ENCODE measurements around the gene AMD1. TPM values are rescaled to one million over a fixed set of nuclear protein-coding genes. Genes with fewer than 3 reads are reported as not detected.
"Not testable (repeated sequence)": the region's sequence is repeated elsewhere in the genome, so short reads cannot be mapped to it uniquely, and the experiment has no call there.

The AMD1 gene
- total RNA-seq, 1 donor from 2014 or later = 61.7 TPM

DNA sequence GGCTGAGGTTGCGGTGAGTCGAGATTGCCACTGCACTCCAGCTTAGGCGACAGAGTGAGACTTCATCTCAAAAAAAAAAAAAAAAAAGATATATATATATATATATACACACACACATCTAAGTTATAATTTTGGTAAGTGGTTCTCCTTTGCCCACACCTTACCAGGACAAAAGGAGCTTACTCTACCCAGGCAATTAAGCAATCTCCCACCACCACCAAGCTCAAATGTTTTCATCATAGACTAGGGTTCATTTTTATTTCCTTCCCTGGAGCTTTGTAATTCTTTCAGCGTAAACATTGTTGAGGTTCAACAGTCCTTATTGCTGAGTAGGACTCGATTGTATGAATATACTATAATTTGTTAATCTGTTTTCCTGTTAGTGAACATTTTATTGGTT, 23.5 kb downstream of the AMD1 start:
- no peaks in the 10 kb centered on the region for H3K9me3 ChIP-seq
- intact Hi-C loops (cut with DNase I) = no loop called here
- no peaks in the 10 kb centered on the region for H3K4me1 ChIP-seq
- H3K27me3 ChIP-seq = no peaks in the 10 kb centered on the region
- no peak overlapping the region for H3K4me3 ChIP-seq
- DNase-seq (no peak), ATAC-seq (no peak)
- H3K27ac ChIP-seq = no peak overlapping the region
- TF ChIP-seq, protein P1, sequence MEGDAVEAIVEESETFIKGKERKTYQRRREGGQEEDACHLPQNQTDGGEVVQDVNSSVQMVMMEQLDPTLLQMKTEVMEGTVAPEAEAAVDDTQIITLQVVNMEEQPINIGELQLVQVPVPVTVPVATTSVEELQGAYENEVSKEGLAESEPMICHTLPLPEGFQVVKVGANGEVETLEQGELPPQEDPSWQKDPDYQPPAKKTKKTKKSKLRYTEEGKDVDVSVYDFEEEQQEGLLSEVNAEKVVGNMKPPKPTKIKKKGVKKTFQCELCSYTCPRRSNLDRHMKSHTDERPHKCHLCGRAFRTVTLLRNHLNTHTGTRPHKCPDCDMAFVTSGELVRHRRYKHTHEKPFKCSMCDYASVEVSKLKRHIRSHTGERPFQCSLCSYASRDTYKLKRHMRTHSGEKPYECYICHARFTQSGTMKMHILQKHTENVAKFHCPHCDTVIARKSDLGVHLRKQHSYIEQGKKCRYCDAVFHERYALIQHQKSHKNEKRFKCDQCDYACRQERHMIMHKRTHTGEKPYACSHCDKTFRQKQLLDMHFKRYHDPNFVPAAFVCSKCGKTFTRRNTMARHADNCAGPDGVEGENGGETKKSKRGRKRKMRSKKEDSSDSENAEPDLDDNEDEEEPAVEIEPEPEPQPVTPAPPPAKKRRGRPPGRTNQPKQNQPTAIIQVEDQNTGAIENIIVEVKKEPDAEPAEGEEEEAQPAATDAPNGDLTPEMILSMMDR (IDR thresholded peaks at IDR 0.05) = no peak
- H3K36me3 ChIP-seq = peaks cover 50% of the 10 kb centered on the region

DNA sequence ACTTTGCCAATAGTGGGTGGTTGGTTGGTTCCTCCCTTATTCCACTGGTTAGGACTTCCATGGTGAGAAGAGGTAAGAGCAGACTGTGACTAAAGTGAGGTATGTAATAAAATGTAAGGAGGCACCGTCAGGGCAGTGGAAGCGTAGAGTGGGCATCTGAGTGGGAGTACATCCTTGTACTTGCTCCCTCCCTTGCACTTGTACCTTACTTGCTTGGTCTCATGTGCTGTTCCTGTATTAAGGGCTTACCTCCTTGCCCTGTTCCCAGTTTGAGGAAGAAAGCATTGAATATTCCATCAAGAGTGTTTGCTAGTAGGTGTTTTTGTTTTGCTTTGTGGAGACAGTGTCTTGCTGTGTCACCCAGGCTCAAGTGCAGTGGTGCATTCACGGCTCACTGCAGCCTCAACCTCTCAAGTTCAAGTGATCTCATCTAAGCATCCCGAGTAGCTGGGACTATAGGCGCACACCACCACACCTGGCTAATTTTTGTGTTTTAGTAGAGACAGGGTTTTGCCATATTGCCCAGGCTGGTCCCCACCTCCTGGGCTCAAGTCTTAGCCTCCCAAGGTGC, 25.5 kb downstream of the AMD1 start:
- no peak overlapping the region for H3K27ac ChIP-seq
- H3K27me3 ChIP-seq = no peaks in the 10 kb centered on the region
- TF ChIP-seq, protein P1 (IDR thresholded peaks at IDR 0.05) = no peak
- H3K36me3 ChIP-seq = peaks cover 30% of the 10 kb centered on the region
- no peak overlapping the region for H3K4me3 ChIP-seq
- H3K9me3 ChIP-seq = peaks cover 5% of the 10 kb centered on the region
- ATAC-seq (no peak), DNase-seq (no peak)
- intact Hi-C loops (cut with DNase I) = no loop called here
- H3K4me1 ChIP-seq = no peaks in the 10 kb centered on the region

DNA sequence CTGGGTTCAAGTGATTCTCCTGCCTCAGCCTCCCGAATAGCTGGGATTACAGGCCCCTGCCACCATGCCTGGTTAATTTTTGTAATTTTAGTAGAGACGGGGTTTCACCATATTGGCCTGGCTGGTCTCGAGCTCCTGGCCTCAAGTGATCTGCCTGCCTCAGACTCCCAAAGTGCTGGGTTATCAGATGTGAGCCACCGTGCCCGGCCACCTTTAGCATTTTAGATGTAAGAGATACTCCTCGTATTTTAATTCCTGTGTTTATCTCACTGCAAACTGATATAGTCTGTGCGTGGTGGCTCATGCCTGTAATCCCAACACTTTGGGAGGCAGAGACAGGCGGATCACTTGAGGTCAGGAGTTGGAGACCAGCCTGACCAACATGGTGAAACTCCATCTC, 27.0 kb downstream of the AMD1 start:
- H3K4me1 ChIP-seq; ATAC-seq; DNase-seq; H3K27ac ChIP-seq; intact Hi-C loops (cut with DNase I); H3K27me3 ChIP-seq; H3K4me3 ChIP-seq: not testable (repeated sequence)
- Histone ChIP-seq H3K9me3 (peaks cover 13% of the 10 kb centered on the region), H3K36me3 (peaks cover 15% of the 10 kb centered on the region)

DNA sequence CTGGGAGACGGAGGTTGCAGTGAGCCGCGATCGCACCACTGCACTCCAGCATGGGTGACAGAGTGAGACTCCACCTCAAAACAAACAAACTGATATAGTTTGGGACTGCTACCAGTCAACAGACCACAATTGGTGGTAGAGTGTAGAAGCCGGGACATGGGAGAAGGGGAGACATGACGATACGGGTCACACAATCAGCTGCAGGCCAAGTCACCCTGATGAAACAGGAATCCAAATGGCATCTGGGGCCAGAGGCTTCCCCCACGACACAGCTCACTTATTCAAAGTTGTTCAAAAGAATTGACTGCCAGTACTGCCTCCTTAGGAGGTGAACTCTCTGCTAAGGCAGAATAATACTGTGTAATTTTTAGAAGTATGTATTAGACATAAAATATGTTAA, 27.5 kb downstream of the AMD1 start:
- Histone ChIP-seq H3K36me3 (peaks cover 10% of the 10 kb centered on the region), H3K4me1 (no peaks in the 10 kb centered on the region), H3K27me3 (no peaks in the 10 kb centered on the region), H3K4me3 (no peak overlapping the region), H3K27ac (no peak overlapping the region), H3K9me3 (peaks cover 13% of the 10 kb centered on the region)
- TF ChIP-seq, protein P1 (IDR thresholded peaks at IDR 0.05) = no peak
- ATAC-seq (no peak), DNase-seq (no peak)
- intact Hi-C loops (cut with DNase I) = no loop called here

DNA sequence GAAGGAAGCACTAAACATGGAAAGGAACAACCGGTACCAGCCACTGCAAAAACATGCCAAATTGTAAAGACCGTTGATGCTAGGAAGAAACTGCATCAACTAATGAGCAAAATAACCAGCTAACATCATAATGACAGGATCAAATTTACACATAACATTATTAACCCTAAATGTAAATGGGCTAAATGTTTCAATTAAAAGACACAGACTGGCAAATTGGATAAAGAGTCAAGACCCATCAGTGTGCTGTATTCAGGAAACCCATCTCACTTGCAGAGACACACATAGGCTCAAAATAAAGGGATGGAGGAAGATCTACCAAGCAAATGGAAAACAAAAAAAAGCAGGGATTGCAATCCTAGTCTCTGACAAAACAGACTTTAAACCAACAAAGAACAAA, 31.7 kb downstream of the AMD1 start:
- H3K4me1 ChIP-seq; H3K36me3 ChIP-seq; DNase-seq; H3K27me3 ChIP-seq; H3K4me3 ChIP-seq; H3K27ac ChIP-seq; intact Hi-C loops (cut with DNase I); ATAC-seq: not testable (repeated sequence)
- H3K9me3 ChIP-seq = peaks cover 13% of the 10 kb centered on the region

DNA sequence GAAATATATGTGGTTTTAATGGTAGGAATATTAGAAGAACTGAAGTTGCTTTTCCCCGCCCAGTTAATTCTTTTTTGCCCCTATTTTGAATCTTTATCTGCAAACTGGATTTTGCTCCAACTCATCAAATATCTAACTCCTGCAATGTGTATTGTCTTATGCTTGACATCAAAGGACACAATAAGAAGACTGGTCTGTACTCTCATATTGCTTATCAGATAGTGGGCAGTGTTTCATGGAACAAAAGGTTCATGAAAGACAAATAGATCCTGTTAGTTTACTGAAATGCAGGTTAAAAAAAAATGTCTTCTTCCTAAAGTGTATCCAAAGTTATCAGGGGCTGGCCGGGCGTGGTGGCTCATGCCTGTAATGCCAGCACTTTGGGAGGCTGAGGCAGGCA, 56.2 kb downstream of the AMD1 start:
- Histone ChIP-seq H3K9me3 (no peaks in the 10 kb centered on the region), H3K27ac (no peak overlapping the region), H3K27me3 (no peaks in the 10 kb centered on the region)

More for the DNA sequence above, 56.2 kb downstream of the AMD1 start:
- ATAC-seq (no peak), DNase-seq (no peak)
- no peak overlapping the region for H3K4me3 ChIP-seq
- intact Hi-C loops (cut with DNase I) = no loop called here
- H3K4me1 ChIP-seq = no peaks in the 10 kb centered on the region
- no peaks in the 10 kb centered on the region for H3K36me3 ChIP-seq
- TF ChIP-seq, protein P1 (IDR thresholded peaks at IDR 0.05) = no peak

Measured in upper lobe of right lung (tissue), 1 donor.